SU-DHL-6 (cell line): Measurements from ENCODE around the gene SMARCD2.

Experiments used
- EZH2phosphoT487 ChIP-seq: fragments of 200-600 bp; sonication (generic), shearing (Covaris generic); conservative IDR thresholded peaks from 2 replicates; pipeline ENCODE4 v1.6.1; 2018; ENCODE audit warnings: mild to moderate bottlenecking, antibody characterized with exemption, low read length, moderate library complexity, mixed read lengths
- TF ChIP-seq, protein P1 (sequence below): fragments of 200-600 bp; sonication (generic); IDR thresholded peaks from one replicate; pipeline ENCODE4 v1.5.1; 2017; ENCODE audit warnings: antibody characterized with exemption, mild to moderate bottlenecking, low read length, moderate library complexity; ENCODE audit not compliant: insufficient read depth, poor library complexity, severe bottlenecking

DNA sequence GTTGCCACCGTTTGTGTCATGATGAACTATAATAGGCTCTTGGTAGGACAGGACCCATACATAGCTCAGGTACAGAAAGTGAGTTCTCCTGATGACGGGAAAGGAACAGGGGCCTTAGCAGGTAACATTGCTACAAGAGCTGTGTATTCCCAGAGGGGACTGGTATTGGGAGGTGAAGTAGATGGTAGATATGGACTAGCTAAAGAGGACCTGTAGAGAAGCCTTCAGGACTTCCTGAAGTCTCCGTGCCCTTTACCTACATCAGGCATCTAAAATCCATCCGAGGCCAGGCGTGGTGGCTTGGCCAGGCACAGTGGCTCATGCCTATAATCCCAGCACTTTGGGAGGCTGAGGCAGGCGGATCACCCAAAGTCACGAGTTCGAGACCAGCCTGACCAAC is 12.7 kb upstream of the SMARCD2 start:
- TF ChIP-seq, protein P1, sequence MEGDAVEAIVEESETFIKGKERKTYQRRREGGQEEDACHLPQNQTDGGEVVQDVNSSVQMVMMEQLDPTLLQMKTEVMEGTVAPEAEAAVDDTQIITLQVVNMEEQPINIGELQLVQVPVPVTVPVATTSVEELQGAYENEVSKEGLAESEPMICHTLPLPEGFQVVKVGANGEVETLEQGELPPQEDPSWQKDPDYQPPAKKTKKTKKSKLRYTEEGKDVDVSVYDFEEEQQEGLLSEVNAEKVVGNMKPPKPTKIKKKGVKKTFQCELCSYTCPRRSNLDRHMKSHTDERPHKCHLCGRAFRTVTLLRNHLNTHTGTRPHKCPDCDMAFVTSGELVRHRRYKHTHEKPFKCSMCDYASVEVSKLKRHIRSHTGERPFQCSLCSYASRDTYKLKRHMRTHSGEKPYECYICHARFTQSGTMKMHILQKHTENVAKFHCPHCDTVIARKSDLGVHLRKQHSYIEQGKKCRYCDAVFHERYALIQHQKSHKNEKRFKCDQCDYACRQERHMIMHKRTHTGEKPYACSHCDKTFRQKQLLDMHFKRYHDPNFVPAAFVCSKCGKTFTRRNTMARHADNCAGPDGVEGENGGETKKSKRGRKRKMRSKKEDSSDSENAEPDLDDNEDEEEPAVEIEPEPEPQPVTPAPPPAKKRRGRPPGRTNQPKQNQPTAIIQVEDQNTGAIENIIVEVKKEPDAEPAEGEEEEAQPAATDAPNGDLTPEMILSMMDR: no peak
- TF ChIP-seq EZH2phosphoT487: no peak
